GM23338 (cell line): ENCODE results near the gene VPS41.

Experiments
- CTCF ChIP-seq, 2 experiments: fragments of 200-600 bp in 1 of 2; sonication (generic) in 1 of 2; conservative IDR thresholded peaks; 2 replicates each; pipeline versions ENCODE4 v1.5.1 to v1.6.1; 2016 to 2017; ENCODE audit warnings: antibody characterized with exemption in 2 of 2, low read depth in 2 of 2, mild to moderate bottlenecking in 2 of 2, moderate library complexity in 1 of 2
- POLR2AphosphoS5 ChIP-seq: IDR thresholded peaks from 2 replicates; pipeline ENCODE4 v1.6.1; 2016; ENCODE audit warnings: antibody characterized with exemption, low read depth

- peak; percentile 85 to 100 for TF ChIP-seq CTCF (conservative IDR thresholded peaks at IDR 0.05; ENCODE audit: low read depth in 2 of 2)
- TF ChIP-seq POLR2AphosphoS5 = no peak
These were observed 23.6 kb upstream of the VPS41 start for GRCh38 chr7:38932509-38933168.
